Transverse colon (tissue), 4 donors: ENCODE results near the gene DGUOK. TPM values are rescaled to one million over a fixed set of nuclear protein-coding genes. Genes with fewer than 3 reads are reported as not detected.
"Not testable (repeated sequence)": the region's sequence is repeated elsewhere in the genome, so short reads cannot be mapped to it uniquely, and the experiment has no call there.

Experiments
- DNase-seq: peaks from one replicate; pipeline ENCODE4 v3.0.0-alpha.2; 2019
- H3K27ac ChIP-seq, 4 donors: fragments of 200-600 bp; sonication (generic); 2 replicates each; pipeline ENCODE4 v1.5.1; 2016 to 2018; ENCODE audit warnings: inconsistent platforms in 4 of 4
- H3K27me3 ChIP-seq: fragments of 200-600 bp; sonication (generic); 2 replicates; pipeline ENCODE4 v1.5.1; 2017; ENCODE audit warnings: inconsistent platforms
- H3K36me3 ChIP-seq, 4 donors: fragments of 200-600 bp; sonication (generic); 2 replicates each; pipeline ENCODE4 v1.5.1; 2017 to 2019; ENCODE audit warnings: inconsistent platforms in 4 of 4
- H3K4me1 ChIP-seq, 4 donors: fragments of 200-600 bp; sonication (generic); 2 replicates each; pipeline ENCODE4 v1.5.1; 2017 to 2020; ENCODE audit warnings: inconsistent platforms in 4 of 4
- H3K4me3 ChIP-seq, 4 donors: fragments of 200-600 bp; sonication (generic); 1 replicate in 1 of 4; 2 replicates in 3 of 4; pipeline versions ENCODE4 v1.5.1 to v1.6.1; 2017 to 2019; ENCODE audit warnings: inconsistent platforms in 4 of 4
- H3K9me3 ChIP-seq, 2 donors: fragments of 200-600 bp; sonication (generic); 2 replicates each; pipeline ENCODE4 v1.5.1; 2017 to 2019; ENCODE audit warnings: inconsistent platforms in 2 of 2
- CTCF ChIP-seq, 5 experiments: fragments of 200-600 bp in 3 of 5; fragments of 450-650 bp in 2 of 5; sonication (generic) in 3 of 5; IDR thresholded peaks; 1 replicate in 2 of 5; 2 replicates in 3 of 5; pipeline ENCODE4 v1.5.1; 2016 to 2017; ENCODE audit warnings: antibody characterized with exemption in 5 of 5, inconsistent platforms in 3 of 5, mild to moderate bottlenecking in 2 of 5, moderate library complexity in 1 of 5
- EP300 ChIP-seq: sonication (generic); formaldehyde crosslinking; IDR thresholded peaks from one replicate; pipeline ENCODE4 v1.6.1; 2017; ENCODE audit warnings: antibody characterized with exemption, low read depth
- POLR2A ChIP-seq: fragments of 450-650 bp; IDR thresholded peaks from one replicate; pipeline ENCODE4 v1.6.1; 2016; ENCODE audit warnings: antibody characterized with exemption, mild to moderate bottlenecking, moderate library complexity
- POLR2AphosphoS5 ChIP-seq, 3 donors: sonication (generic); formaldehyde crosslinking; IDR thresholded peaks; one replicate each; pipeline ENCODE4 v1.6.1; 2016; ENCODE audit warnings: antibody characterized with exemption in 3 of 3
- WGBS, 2 donors: methylation state at CpG; one replicate each; pipeline ENCODE4 v1.1.5; 2018; ENCODE audit warnings: low coverage in 1 of 2; 5-methylcytosine and 5-hydroxymethylcytosine counted together
- in situ Hi-C, 4 donors: fragments of 200-750 bp; cut with MboI; loops; one replicate each; pipeline versions ENCODE4 v1.15.0 to v1.15.1; 2017; ENCODE audit warnings: low sequenced_read_pairs in 3 of 4, low pct_ligation_motif_present in 1 of 4, low pct_unique_long_range_greater_than_20kb in 1 of 4
- intact Hi-C: fragments of 100-400 bp; cut with DNase I; formaldehyde crosslinking; loops from one replicate; pipeline ENCODE4 v1.15.1; 2023; ENCODE audit warnings: low total_unique reads
- total RNA-seq, 4 donors: library from RNA; depleted of rRNA; stranded (reverse); fragments of >200 nt; gene quantifications; one replicate each; pipeline ENCODE4 v1.1.0, GENCODE V29; 2016

Gene DGUOK
- total RNA-seq: 10 to 100 TPM; 27.3 to 49.7 (median 40.3) TPM

GRCh38 chr2:73926493-73927327 is at the start of gene DGUOK:
DGUOK (plus strand) TSS chr2:73926880; CDS start chr2:73926911, 31 bp downstream.
- no peaks in the 10 kb centered on the region for H3K27me3 ChIP-seq
- no peaks in the 10 kb centered on the region for H3K9me3 ChIP-seq
- in situ Hi-C loops: no loop called here
- TF ChIP-seq CTCF (IDR thresholded peaks at IDR 0.05): no peak
- peak; percentile 99 for TF ChIP-seq POLR2AphosphoS5 (IDR thresholded peaks at IDR 0.05)
- peak; percentile 99 for TF ChIP-seq POLR2A
- peak; percentile 3 for TF ChIP-seq EP300
- 1 to 3% methylated on average over 12 to 37 of the region's 50 CpGs for WGBS, 2 donors
- DNase-seq: peak; percentile 99
- intact Hi-C loops: loop anchor here (10.0 kb wide), 1 partner anchor 58 kb away; the partner anchor contains the start of gene TET3
- no peaks in the 10 kb centered on the region for H3K36me3 ChIP-seq
- peak within 1 kb of the TSS; percentile 94 to 99 (median 96) for H3K27ac ChIP-seq
- peaks cover 18 to 46% (median 37%) of the 10 kb centered on the region in 4 donors for H3K4me1 ChIP-seq
- peak within 1 kb of the TSS; percentile 62 to 85 (median 65) for H3K4me3 ChIP-seq

- Histone ChIP-seq H3K36me3 (no peaks in the 10 kb centered on the region), H3K4me1 (peaks cover 0 to 11% (median 3%) of the 10 kb centered on the region in 4 donors), H3K27ac (peak overlapping the region; percentile 38 to 77 (median 50)), H3K4me3 (peak overlapping the region in 1 of 4 donors; percentile 13), H3K9me3 (no peaks in the 10 kb centered on the region), H3K27me3 (no peaks in the 10 kb centered on the region)
- DNase-seq: no peak
- TF ChIP-seq POLR2A (no peak), CTCF (IDR thresholded peaks at IDR 0.05) (no peak), POLR2AphosphoS5 (IDR thresholded peaks at IDR 0.05) (no peak), EP300 (no peak)
- intact Hi-C loops (no loop called here), in situ Hi-C loops (no loop called here)
- WGBS, 2 donors: 29 to 41% methylated on average over 9 of the region's 9 CpGs
Observed at GRCh38 chr2:73877071-73877802, 49.4 kb upstream of the DGUOK start.

- H3K9me3 ChIP-seq, intact Hi-C loops, H3K27me3 ChIP-seq, in situ Hi-C loops, DNase-seq, H3K4me3 ChIP-seq, H3K36me3 ChIP-seq: not testable (repeated sequence)
- Histone ChIP-seq H3K4me1 (peaks cover 0 to 11% (median 3%) of the 10 kb centered on the region in 4 donors), H3K27ac (peak overlapping the region in 3 of 4 donors; percentile 36 to 77 (median 50))
- 83 to 94% methylated on average over 2 to 5 of the region's 5 CpGs for WGBS, 2 donors
Observed at GRCh38 chr2:73877984-73878383, 48.7 kb upstream of the DGUOK start.

- H3K36me3 ChIP-seq: no peaks in the 10 kb centered on the region
- WGBS, 2 donors: 35 to 70% methylated on average over 1 to 2 of the region's 2 CpGs
- TF ChIP-seq CTCF (IDR thresholded peaks at IDR 0.05) (no peak), POLR2AphosphoS5 (IDR thresholded peaks at IDR 0.05) (no peak), POLR2A (no peak), EP300 (no peak)
- H3K27me3 ChIP-seq: no peaks in the 10 kb centered on the region
- intact Hi-C loops (no loop called here), in situ Hi-C loops (no loop called here)
- H3K27ac ChIP-seq: no peak overlapping the region
- H3K4me1 ChIP-seq: no peaks in the 10 kb centered on the region
- no peak overlapping the region for H3K4me3 ChIP-seq
- no peaks in the 10 kb centered on the region for H3K9me3 ChIP-seq
- no peak for DNase-seq
Observed at GRCh38 chr2:73885406-73885805, 41.3 kb upstream of the DGUOK start.
